Cardiac fibroblast (primary cell): ENCODE measurements around the gene FAM118B.

Experiments
- DNase-seq, 2 donors: peaks; one replicate each; pipeline versions ENCODE4 v3.0.0 to v3.0.0-alpha.2; 2010; ENCODE audit warnings: low read depth in 2 of 2
- H3K4me3 ChIP-seq, 2 donors: replicated peaks in 1 of 2; 1 replicate in 1 of 2; 2 replicates in 1 of 2; pipeline ENCODE4 v1.5.1; 2011; ENCODE audit warnings: low read depth in 2 of 2, low read length in 2 of 2, mild to moderate bottlenecking in 2 of 2, moderate library complexity in 1 of 2
- TF ChIP-seq, protein P1 (sequence below): IDR thresholded peaks from one replicate; pipeline ENCODE4 v1.5.1; 2011; ENCODE audit warnings: low read depth, mild to moderate bottlenecking, low read length, inconsistent platforms

The FAM118B gene

DNA sequence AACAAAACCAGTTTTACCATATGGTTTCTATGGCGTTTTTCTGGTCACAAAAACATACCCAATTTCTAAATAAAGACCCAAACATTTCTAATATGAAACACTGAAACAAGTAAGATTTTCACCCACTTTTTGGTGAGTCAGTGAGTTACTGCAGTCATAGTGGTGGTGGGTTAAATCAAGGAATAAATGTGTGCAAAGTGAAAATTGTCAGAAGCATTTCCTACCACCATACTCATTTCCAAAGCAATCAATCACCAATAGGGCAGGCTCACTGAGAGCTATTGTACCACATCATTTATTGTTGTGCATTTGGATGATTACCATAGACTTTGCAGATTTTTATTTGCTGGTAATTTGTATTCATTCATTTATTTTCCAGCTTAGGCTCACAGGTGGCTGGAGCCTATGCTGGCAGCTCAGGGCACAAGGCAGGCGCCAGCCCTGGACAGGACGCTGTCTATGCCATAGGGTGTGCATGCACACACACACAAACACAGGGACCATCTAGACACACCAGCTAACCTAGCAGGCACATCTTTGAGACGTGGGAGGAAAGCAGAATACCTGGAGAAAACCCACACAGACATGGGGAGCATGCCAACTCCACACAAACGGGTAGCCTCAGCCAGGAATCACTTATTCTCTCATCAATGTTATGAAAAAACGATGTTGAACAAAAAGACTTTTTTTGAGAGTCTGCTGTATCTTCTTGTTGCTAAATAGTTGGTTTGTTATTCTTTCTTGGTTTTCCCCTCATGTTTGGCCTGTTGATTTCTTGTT, 5.1 kb downstream of the FAM118B start:
- DNase-seq: no peak
- TF ChIP-seq, protein P1, sequence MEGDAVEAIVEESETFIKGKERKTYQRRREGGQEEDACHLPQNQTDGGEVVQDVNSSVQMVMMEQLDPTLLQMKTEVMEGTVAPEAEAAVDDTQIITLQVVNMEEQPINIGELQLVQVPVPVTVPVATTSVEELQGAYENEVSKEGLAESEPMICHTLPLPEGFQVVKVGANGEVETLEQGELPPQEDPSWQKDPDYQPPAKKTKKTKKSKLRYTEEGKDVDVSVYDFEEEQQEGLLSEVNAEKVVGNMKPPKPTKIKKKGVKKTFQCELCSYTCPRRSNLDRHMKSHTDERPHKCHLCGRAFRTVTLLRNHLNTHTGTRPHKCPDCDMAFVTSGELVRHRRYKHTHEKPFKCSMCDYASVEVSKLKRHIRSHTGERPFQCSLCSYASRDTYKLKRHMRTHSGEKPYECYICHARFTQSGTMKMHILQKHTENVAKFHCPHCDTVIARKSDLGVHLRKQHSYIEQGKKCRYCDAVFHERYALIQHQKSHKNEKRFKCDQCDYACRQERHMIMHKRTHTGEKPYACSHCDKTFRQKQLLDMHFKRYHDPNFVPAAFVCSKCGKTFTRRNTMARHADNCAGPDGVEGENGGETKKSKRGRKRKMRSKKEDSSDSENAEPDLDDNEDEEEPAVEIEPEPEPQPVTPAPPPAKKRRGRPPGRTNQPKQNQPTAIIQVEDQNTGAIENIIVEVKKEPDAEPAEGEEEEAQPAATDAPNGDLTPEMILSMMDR: no peak
- no peak overlapping the region for H3K4me3 ChIP-seq

DNA sequence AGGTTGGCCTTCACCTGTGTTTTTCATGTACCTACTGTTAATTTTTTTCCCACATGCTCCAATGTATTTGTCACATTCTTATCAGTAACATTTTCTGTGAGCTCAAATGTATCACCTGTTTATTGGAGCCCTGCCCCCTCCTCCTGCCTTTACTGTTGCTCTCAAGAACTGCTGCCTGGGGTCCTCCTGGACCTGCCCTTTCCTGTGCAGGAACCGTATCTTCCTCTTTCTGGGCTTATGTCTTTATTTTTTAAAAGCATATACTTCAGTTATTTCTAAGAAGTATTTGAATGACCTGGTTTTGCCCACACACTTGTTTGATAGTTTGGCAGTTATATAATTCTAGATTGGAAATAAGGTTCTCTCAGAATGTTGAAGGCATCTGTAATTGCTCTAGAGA, 5.9 kb downstream of the FAM118B start:
- H3K4me3 ChIP-seq: no peak overlapping the region
- no peak for DNase-seq
- TF ChIP-seq, protein P1: no peak

DNA sequence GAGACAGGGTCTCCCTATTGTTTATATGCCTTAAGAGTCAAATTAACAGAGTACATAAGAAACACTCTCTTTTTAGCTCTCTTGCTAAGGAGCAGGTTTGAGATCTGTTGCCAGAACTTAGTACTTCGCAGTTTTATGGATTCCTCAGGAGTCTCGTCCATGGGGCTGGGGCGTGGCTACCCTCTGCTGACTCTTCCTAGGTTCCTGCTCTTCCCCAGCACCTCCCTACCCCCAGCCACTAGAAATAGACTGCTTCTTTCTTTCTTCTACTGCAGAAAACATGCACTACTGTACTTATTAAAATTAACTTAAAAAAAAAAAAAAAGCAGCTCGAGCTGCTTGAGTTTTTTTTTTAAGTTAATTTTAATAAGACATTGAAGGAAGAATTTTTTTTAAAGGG, 8.0 kb downstream of the FAM118B start:
- DNase-seq: no peak
- TF ChIP-seq, protein P1: no peak
- no peak overlapping the region for H3K4me3 ChIP-seq

DNA sequence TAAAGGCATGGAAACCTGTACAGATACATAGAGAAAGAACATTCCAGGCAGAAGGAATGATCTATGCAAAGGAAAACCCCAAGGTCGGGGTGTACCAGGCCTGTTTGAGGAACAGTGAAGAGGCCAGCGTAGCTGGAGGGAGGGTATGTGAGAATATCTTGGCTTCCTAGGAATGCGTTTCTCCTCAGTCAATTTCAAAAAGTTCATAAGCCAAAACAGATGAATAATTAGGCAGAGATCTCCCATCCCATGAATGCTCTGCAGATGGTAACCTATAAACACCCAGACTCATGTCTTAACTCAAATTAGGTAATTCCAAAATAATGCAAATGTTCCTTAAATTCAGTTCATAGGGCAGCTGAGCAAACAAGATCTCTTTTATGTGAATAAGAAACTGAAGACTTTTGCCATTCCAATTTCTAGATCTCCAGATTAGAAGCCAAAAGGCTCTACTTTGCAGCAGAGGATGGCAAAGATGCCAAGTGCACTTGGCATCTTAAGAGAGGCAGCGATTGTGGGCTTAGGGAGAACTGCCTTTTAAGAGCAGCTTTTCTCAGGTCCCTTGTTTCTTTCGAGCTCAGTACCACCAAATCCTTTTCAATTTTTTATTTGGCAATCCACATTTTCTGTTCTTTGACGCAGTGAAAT, 13.2 kb downstream of the FAM118B start:
- no peak for DNase-seq
- TF ChIP-seq, protein P1: no peak

DNA sequence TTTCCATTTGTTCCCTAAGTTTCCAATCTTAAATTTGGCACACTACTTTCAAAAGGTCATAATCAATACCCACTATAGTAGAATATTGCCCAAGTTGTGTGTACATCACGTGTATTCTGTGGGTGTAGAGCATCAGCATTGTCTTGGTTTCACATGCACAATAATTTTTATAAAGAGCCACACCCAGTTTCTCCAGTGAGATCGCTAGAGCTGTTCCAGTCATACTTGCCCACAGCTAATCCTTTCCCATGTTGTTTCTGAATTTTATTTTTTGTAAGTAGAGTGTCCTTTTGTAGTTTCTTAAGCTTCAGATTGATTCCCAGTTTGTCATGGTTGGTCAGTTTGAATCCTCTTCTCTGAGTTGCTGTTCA, 13.7 kb downstream of the FAM118B start:
- H3K4me3 ChIP-seq: no peak overlapping the region
- TF ChIP-seq, protein P1: no peak

More for the DNA sequence above, 13.2 kb downstream of the FAM118B start:
- H3K4me3 ChIP-seq: no peak overlapping the region

DNA sequence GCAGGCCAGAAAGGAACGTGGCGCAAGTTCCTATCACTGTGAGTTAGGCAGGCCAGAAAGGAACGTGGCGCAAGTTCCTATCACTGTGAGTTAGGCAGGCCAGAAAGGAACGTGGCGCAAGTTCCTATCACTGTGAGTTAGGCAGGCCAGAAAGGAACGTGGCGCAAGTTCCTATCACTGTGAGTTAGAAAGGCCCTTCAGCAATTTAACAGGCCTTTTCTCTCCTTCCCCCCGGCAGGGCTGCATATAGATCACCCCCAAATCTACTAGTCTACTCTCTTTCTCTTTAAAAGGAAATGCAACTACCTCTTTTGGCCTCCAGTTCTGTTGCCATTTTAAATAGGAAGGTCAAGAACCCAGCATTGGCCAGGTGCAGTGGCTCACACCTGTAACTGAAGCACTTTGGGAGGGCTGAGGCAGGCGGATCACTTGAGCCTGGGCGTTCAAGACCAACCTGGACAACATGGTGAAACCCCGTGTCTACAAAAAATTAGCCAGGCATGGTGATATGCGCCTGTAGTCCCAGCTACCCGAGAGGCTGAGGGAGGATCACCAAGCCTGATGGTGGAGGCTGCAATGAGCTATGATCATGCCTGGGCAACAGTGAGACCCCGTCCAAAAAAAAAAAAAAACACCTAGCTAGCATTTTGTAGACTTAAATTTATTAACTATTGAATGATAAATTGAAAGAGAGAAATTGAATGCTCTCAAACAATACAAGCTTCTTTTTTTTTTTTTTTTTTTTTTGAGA, 14.9 kb downstream of the FAM118B start:
- DNase-seq: no peak
- TF ChIP-seq, protein P1: no peak
- no peak overlapping the region for H3K4me3 ChIP-seq

More for the DNA sequence above, 13.7 kb downstream of the FAM118B start:
- DNase-seq: no peak
